GM18507 (cell line): Measurements from ENCODE around the gene EEF1AKMT3.

ENCODE experiments used
- DNase-seq: peaks from one replicate; pipeline ENCODE4 v3.0.0; 2011; ENCODE audit warnings: low read depth; ENCODE audit not compliant: insufficient read length; ENCODE audit errors: extremely low spot score
- FAIRE-seq: peaks from 2 replicates; lab custom pipeline; 2011; peaks lifted over from hg19 to GRCh38; lab: Jason Lieb, UNC

Gene EEF1AKMT3

DNA sequence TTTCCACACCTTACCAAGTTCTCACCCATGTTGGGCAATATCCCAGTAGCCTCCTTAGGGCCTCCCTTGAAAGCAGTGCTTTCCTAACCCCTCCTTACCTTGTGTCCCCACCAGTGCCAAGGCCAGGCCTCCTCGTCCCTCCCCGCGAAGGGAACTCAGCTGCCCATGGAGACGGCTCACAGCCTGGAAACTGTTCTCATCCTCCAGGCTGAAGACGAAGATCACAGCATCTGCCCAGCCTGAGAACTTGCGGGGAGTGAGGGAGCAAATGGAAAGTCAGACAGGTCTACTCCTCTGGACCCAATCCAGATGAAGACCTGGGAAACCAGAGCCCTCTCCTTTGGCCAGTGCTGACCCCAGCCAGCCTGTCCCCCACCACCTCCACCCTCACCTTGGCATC is 38.5 kb upstream of the EEF1AKMT3 start:
- no peak for DNase-seq
- no peak for FAIRE-seq

- FAIRE-seq (no peak), DNase-seq (no peak)
Measured at GRCh38 chr12:57734591-57734990, 37.8 kb upstream of the EEF1AKMT3 start.

GRCh38 chr12:57735198-57735855 is 37.1 kb upstream of the EEF1AKMT3 start:
- DNase-seq: no peak

DNA sequence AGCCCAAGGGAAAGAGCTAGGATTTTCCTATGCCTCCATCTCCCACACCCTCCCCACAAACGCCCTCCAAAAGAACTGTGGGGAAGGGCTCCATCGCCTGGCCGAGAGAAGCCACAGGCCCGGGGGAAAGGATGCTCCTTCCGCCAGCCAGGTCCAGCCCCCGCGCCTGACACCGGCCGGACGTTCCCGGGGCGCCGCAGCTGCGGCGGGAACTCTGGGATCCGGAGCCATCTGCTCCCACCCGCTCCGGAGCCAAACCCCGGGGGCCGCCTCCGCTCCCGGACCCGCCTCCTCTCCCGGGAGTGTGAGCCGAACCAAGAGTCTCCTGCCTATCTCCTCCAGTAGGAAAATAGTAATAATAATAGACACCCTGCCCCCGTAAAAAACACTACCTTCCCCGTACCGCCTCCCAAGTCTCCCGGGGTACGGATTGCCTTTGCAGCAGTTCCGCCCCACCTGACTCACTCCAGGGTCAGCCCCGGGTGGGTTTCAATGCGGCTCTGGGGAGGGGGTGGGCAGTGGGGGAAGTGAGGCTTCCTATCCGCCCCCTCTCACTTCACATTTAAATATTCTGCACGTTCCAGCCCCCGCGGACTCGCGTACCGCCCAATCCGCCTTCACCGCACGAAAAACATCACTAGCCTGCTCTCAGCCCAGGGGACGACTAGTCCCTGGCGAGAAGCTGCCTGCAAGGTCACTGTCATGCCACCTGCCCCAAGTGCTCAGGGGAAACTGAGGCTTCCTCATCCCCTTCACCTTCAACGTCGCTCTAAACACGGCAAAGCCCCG is 36.3 kb upstream of the EEF1AKMT3 start:
- FAIRE-seq (no peak), DNase-seq (no peak)

More at GRCh38 chr12:57735198-57735855, 37.1 kb upstream of the EEF1AKMT3 start:
- no peak for FAIRE-seq

GRCh38 chr12:57736741-57737466 is 35.5 kb upstream of the EEF1AKMT3 start:
- FAIRE-seq (no peak), DNase-seq (no peak)

DNA sequence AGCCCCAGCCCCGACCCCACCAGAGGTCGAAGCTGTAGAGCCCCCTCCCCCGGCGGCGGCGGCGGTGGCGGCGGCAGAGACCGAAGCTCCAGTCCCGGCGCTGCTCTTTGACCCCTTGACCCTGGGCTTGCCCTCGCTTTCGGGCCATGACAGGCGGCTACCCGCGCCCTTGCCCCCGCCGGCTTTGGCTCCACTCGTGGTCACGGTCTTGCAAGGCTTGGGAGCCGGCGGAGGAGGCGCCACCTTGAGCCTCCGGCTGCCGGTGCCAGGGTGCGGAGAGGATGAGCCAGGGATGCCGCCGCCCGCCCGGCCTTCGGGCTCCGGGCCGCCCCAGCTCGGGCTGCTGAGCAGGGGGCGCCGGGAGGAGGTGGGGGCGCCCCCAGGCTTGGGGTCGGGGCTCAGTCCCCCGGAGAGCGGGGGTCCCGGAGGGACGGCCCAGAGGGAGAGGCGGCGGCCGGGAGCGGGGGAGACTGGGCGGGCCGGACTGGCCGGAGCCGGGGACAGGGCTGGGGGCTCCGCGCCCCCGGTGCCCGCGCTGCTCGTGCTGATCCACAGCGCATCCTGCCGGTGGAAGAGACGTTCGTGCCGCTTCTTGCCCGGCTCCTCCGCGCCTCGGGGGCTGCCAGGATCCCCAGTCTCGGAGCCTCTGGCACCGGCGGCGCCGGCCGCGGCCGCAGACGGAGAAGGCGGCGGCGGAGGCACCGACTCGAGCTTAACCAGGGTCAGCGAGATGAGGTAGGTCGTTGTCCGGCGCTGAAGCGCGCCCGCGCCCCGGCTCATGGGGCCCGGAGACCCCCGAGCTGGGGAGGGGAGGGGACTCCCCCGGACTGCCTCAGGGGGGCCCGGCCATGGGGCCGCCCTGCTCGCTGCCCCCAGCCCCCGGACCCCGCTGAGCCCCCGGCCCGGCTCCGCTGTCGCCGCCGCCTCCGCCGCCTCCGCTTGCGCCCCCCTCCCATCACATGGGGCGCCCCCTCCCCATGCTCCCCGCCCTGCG is 34.6 kb upstream of the EEF1AKMT3 start:
- no peak for DNase-seq

DNA sequence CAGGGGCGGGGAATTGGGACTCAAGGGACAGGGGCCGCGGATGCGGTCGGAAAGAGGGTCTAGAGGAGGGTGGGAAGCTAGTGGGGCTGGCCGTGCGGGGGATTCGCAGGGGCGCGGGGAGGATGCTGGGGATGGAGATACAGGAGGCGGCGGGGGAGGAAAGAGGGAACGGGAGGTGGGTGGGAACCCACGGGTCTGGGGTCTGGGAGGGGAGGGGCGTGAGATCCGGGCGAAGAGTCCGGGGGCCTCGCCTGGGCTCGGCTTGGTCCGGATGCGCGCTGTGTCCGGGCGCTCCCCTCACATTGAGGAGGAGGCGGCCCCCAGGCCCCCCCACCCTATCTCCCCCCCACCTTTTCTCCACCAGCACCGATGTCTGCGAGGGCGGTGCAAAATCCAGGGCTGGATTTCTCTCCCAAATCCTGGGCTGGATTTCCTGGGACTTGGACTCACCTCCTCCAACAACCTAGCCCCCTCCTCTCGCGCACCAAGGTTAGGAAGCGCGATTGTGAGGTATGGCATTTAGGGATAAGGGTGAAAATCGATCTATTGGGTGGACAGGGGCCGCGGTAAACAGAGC is 33.7 kb upstream of the EEF1AKMT3 start, which contains the start of gene AGAP2:
Gene AGAP2 (minus strand): TSS at position 82 of the 577 bp plus-strand sequence. CDS start 496 bp downstream, outside the sequence.
- no peak for DNase-seq
- FAIRE-seq: no peak

More for the DNA sequence above, 34.6 kb upstream of the EEF1AKMT3 start:
- FAIRE-seq: no peak

- FAIRE-seq (no peak), DNase-seq (no peak)
Measured at GRCh38 chr12:57739387-57739786, 33.0 kb upstream of the EEF1AKMT3 start.

- FAIRE-seq: no peak
- DNase-seq: no peak
Measured at GRCh38 chr12:57739914-57740538, 32.4 kb upstream of the EEF1AKMT3 start.

DNA sequence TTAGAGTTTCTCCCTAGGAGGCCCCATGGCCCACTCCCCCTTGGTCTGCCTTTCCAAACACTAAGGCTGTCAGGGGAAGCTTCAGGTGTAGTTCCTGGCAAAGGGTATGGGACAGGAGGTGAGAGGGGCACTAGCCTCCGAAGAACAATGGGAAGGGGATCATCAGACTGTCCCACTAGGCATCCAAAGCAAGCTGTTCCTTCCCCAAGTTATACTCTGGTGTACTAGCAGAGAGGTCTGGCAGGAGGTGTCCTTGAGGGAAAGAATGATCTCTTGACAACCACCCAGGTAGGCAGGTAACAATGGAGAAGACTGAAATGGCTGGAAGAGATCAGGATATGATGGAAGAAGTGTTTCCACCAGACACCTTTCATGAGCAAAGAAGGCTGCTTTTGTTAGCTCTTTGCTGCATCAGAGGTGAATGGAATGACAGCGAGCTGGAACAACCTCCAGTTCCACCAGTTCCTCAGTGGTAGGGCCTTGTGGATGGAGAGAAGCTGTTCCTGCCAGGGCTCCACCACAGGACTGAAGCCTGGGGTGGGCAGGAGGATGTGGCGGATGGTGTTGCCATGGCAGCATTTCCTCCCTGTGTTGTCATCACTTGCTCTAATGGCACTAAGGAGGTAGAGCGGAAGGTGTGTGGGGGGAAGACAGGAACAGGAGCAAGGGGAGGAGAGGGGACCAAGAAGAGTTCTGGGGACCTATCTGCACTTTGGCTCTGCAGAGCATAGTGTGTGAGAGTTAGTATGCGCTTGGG is 31.6 kb upstream of the EEF1AKMT3 start:
- DNase-seq (peak; percentile 65), FAIRE-seq (peak; percentile 81)

DNA sequence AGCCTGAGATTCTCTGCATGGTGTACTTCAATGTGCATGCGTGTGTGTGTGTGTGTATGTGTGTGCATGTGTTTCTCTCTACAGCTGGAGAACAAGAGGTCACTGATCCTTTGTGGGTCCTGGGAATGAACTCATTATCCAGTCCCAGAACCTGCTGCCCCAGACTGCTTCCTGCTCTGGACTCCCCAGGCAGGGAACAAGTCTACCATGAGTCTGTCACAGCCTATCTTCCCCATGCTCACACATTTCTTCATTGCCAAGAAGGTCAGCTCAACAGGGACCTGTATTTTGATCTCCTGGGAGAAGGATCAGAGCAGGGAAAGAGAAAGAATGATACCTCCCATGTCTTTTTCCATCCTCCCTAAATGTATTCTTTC is 31.0 kb upstream of the EEF1AKMT3 start:
- FAIRE-seq (no peak), DNase-seq (no peak)

- peak; percentile 65 for DNase-seq
- peak; percentile 83 for FAIRE-seq
Measured at GRCh38 chr12:57741844-57742738, 30.3 kb upstream of the EEF1AKMT3 start.

DNA sequence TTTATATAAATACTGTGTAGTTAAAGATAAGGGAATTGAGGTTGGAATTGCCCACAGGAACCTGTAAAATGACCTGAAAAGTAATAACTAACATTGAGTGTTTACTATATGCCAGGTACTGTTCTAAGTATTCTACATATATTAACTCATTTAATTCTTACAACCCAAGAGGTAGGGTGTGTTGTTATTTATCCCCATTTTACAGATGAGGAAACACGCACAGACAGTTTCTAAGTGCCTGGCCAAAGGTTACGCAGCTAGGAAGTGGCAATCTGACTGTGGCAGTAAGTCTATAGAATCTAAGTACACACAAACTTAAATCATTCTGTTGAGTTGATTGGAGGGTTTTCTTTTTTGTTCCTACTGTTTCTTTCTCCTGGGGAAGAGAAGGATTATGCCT is 28.6 kb upstream of the EEF1AKMT3 start:
- no peak for DNase-seq
- FAIRE-seq: no peak

- no peak for FAIRE-seq
- DNase-seq: no peak
Measured at GRCh38 chr12:57744194-57744776, 28.1 kb upstream of the EEF1AKMT3 start.

DNA sequence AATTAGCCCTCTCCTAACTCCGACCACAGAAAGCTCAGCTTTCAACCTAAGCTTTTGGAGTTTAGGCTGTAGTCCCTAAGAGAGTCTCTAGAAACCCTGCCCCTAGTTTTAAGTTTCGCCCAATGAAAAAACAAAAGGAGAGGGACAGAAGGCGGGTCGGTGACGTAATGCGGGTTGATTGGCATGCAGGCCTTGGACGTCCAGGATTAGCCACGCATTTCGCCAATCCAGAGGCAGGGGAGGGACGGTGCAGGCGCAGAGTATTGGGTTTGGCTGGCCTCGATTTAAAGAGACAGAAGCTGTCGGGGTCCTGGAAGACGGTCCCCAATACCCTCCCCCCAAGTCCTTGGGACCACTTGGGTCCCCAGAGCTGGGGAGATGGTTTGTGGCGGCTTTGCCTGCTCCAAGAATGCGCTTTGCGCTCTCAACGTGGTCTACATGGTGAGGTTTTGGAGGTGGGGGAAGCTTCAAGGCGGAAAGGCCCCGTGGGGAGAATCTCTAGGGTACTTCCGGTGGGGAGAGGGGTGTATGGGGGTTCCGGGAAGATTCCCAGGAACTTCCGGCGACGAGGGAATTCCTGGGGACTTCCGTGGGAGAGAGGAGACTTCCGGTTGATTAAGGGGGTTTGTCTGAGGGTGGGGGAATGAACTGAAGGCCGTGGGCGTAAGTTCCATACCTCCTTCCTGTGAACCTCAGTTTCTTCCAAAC is 27.5 kb upstream of the EEF1AKMT3 start, which contains the start of gene TSPAN31:
Gene TSPAN31 (plus strand): TSS at position 263 of the 708 bp plus-strand sequence. CDS start 116 bp downstream, at position 379.
- FAIRE-seq: peak; percentile 98
- DNase-seq: peak; percentile 82

DNA sequence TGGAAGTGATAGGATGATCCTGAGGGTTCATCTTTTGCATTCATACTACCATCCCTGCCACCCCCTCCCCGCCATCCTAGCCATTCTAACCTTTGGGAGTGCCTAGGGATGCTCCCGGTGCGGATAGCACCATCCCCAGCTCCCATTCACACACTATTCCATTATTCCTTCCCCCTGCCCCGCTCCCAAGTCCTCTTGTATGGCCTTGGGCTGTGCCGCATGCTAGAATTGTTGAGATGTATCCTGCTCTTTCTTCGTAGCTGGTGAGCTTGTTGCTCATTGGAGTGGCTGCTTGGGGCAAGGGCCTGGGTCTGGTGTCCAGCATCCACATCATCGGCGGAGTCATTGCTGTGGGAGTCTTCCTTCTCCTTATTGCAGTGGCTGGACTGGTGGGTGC is 26.9 kb upstream of the EEF1AKMT3 start:
- FAIRE-seq (no peak), DNase-seq (no peak)
